ENCODE measurements around the gene LGALS7B. TPM values are rescaled to one million over a fixed set of nuclear protein-coding genes. Genes with fewer than 3 reads are reported as not detected.
"Not testable (repeated sequence)": the region's sequence is repeated elsewhere in the genome, so short reads cannot be mapped to it uniquely, and the experiment has no call there.

The LGALS7B gene
- total and polyA plus RNA-seq, 2 of the 4 experiments (the other 2 are of a cell fraction) = not detected

- H3K4me3 ChIP-seq (ENCODE audit: insufficient read depth, low read depth, low read length); H2AFZ ChIP-seq (replicated peaks; ENCODE audit: low read length, poor library complexity); H4K20me1 ChIP-seq (ENCODE audit: insufficient read depth, low read length); H4K5ac ChIP-seq (ENCODE audit: low read depth, low read length); H4K8ac ChIP-seq (ENCODE audit: low read depth in 2 of 2, low read length in 2 of 2); H2BK120ac ChIP-seq (ENCODE audit: low read depth, low read length); H3K27ac ChIP-seq (ENCODE audit: insufficient read depth, low read length); H3K4ac ChIP-seq (ENCODE audit: low read depth, low read length); intact Hi-C loops (cut with micrococcal nuclease); H3K4me2 ChIP-seq (ENCODE audit: low read depth, low read length); H3K79me1 ChIP-seq (ENCODE audit: low read depth in 1 of 2, low read length in 2 of 2); H2AK9ac ChIP-seq (replicated peaks; ENCODE audit: low read depth, low read length, poor library complexity); H3K36me3 ChIP-seq (ENCODE audit: control insufficient read depth, insufficient read depth, low read length); H3K14ac ChIP-seq (replicated peaks; ENCODE audit: low read depth, low read length); CTCF ChIA-PET; H2BK15ac ChIP-seq (ENCODE audit: low read depth, low read length); H3K23ac ChIP-seq (ENCODE audit: low read depth, low read length); DNase-seq; H2BK20ac ChIP-seq (ENCODE audit: low read depth, low read length); BruUV-seq (replicated peaks); H3K9me1 ChIP-seq (ENCODE audit: insufficient read depth, low read length); ATAC-seq (ENCODE audit: low read depth); H3K9me3 ChIP-seq (ENCODE audit: control insufficient read depth, insufficient read depth, low read length); H3K18ac ChIP-seq (ENCODE audit: low read depth, low read length); dilution Hi-C loops (cut with HindIII; ENCODE audit: low sequenced_read_pairs, unreplicated experiment); H3K4me1 ChIP-seq (ENCODE audit: control insufficient read depth, insufficient read depth, low read length); in situ Hi-C loops (cut with MboI; ENCODE audit: low sequenced_read_pairs); H3K9ac ChIP-seq (ENCODE audit: low read depth, low read length); H3K56ac ChIP-seq (ENCODE audit: extremely low read depth, insufficient read depth, low read length); H4K91ac ChIP-seq (ENCODE audit: insufficient read depth, low read depth, low read length); H2BK5ac ChIP-seq (ENCODE audit: low read depth, low read length, poor library complexity, severe bottlenecking); H2AK5ac ChIP-seq (ENCODE audit: low read depth, low read length); POLR2A ChIA-PET (ENCODE audit: unreplicated experiment): not testable (repeated sequence)
- peaks cover 17% of the 10 kb centered on the region for H3K27me3 ChIP-seq (ENCODE audit: control insufficient read depth, insufficient read depth, low read length)
- WGBS, 2 experiments (ENCODE audit: extremely low coverage in 2 of 2, insufficient read length in 1 of 2) = 67% methylated on average over 1 of the region's 13 CpGs; no CpG with 5 or more reads in 1 of the 2 experiments
Measured at GRCh38 chr19:38782212-38782611, 6.8 kb upstream of the LGALS7B start.
